ENCODE measurements around the gene ASCC2. TPM values are rescaled to one million over a fixed set of nuclear protein-coding genes. Genes with fewer than 3 reads are reported as not detected.

Gene ASCC2
- total and polyA plus RNA-seq, 2 donors (not counting 3 experiments of a cell fraction or from before 2014, with no cell fraction given): 43.6 to 60.7 TPM

- Histone ChIP-seq H4K20me1 (replicated peaks; ENCODE audit: control insufficient read depth, extremely low read depth, insufficient read depth, low read length) (no peaks in the 10 kb centered on the region), H3K9ac (replicated peaks; ENCODE audit: extremely low read depth, insufficient read depth, low read length) (no peak overlapping the region), H3K4me2 (ENCODE audit: insufficient read depth, low read length) (no peak overlapping the region), H3K27ac (ENCODE audit: insufficient read depth, low read depth, low read length) (no peak overlapping the region), H3K79me2 (ENCODE audit: control insufficient read depth, insufficient read depth, low read length) (no peaks in the 10 kb centered on the region), H3K27me3 (ENCODE audit: control insufficient read depth in 2 of 2, insufficient read depth in 2 of 2, low read length in 2 of 2) (no peaks in the 10 kb centered on the region), H3K36me3 (ENCODE audit: control insufficient read depth in 2 of 2, extremely low read depth in 1 of 2, insufficient read depth in 2 of 2, low read length in 2 of 2) (peaks cover 0 to 4% of the 10 kb centered on the region in 2 experiments), H2AFZ (ENCODE audit: low read depth, low read length) (no peak overlapping the region), H3K4me3 (replicated peaks in 1 of 3; ENCODE audit: insufficient read depth in 1 of 3, low read depth in 1 of 3, low read length in 3 of 3) (no peak overlapping the region), H3K4me1 (ENCODE audit: control insufficient read depth, extremely low read depth, insufficient read depth, low read length) (no peaks in the 10 kb centered on the region), H3K9me1 (replicated peaks; ENCODE audit: control insufficient read depth, extremely low read depth, insufficient read depth, low read length) (no peaks in the 10 kb centered on the region), H3K9me3 (replicated peaks; ENCODE audit: control insufficient read depth, insufficient read depth, low read length) (no peaks in the 10 kb centered on the region)
- DNase-seq (ENCODE audit: low read depth, low spot score) (no peak), FAIRE-seq (no peak)
- ChIA-PET CTCF (interaction anchor here (1.3 to 1.6 kb wide), 3 partner anchors 42 to 266 kb away, joined by 3 to 7 read pairs (median 4); no protein-coding TSS in a partner anchor), POLR2A (no interaction called here)
- intact Hi-C loops (cut with micrococcal nuclease) (no loop called here), dilution Hi-C loops (cut with MboI; ENCODE audit: extremely low pct_ligation_motif_present, low sequenced_read_pairs) (no loop called here)
- TF ChIP-seq POLR2A (IDR thresholded peaks at IDR 0.05; ENCODE audit: low read depth, low read length) (no peak), EZH2 (IDR thresholded peaks at IDR 0.05; ENCODE audit: borderline replicate concordance, low read depth, low read length, severe bottlenecking) (no peak), MYC (IDR thresholded peaks at IDR 0.05; ENCODE audit: low read depth, low read length) (no peak), GATA2 (IDR thresholded peaks at IDR 0.05; ENCODE audit: insufficient read depth, insufficient read length, low read depth, low read length) (no peak), FOS (IDR thresholded peaks at IDR 0.05; ENCODE audit: borderline replicate concordance, insufficient read depth, low read length) (no peak), JUN (IDR thresholded peaks at IDR 0.05; ENCODE audit: borderline replicate concordance, insufficient read depth, insufficient read length, low read depth) (no peak), CTCF (IDR thresholded peaks at IDR 0.05; ENCODE audit: extremely low read depth in 1 of 2, insufficient read depth in 1 of 2, low read depth in 1 of 2, low read length in 2 of 2) (no peak), MAX (IDR thresholded peaks at IDR 0.05; ENCODE audit: insufficient read depth, insufficient read length) (no peak), POLR2AphosphoS5 (IDR thresholded peaks at IDR 0.05; ENCODE audit: insufficient read depth, low read depth, low read length) (no peak)
- BruUV-seq (replicated peaks): no TSS peak
Measured at GRCh38 chr22:29739346-29739875, 98.7 kb downstream of the ASCC2 start.

Small RNAs within 50 kb of the gene (small RNA-seq; reads per million reads assigned to genes)
- not detected for gene RF00019 (ENCODE audit: insufficient read depth, insufficient read length, low read depth, low replicate concordance)

Other genes with a start within 250 kb of the ASCC2 start
- 114 and 115 TPM in 2 replicates for gene NF2, start 234.6 kb downstream of the ASCC2 start, total RNA-seq
- 27.8 and 33.8 TPM in 2 replicates for gene NF2, start 234.6 kb downstream of the ASCC2 start, polyA plus RNA-seq
- gene CABP7, start 118.3 kb downstream of the ASCC2 start, total RNA-seq: not detected in 2 replicates
- not detected in 2 replicates for gene CABP7, start 118.3 kb downstream of the ASCC2 start, polyA plus RNA-seq
- 23.1 and 24.9 TPM in 2 replicates for gene ZMAT5, start 71.3 kb downstream of the ASCC2 start, total RNA-seq
- 43.6 and 54.8 TPM in 2 replicates for gene ZMAT5, start 71.3 kb downstream of the ASCC2 start, polyA plus RNA-seq
- 94.0 and 96.6 TPM in 2 replicates for gene UQCR10, start 70.9 kb downstream of the ASCC2 start, total RNA-seq
- gene UQCR10, start 70.9 kb downstream of the ASCC2 start, polyA plus RNA-seq: 196 and 215 TPM in 2 replicates
- gene MTMR3, start 44.9 kb upstream of the ASCC2 start, total RNA-seq: 30.1 and 31.5 TPM in 2 replicates
- 34.3 and 36.5 TPM in 2 replicates for gene MTMR3, start 44.9 kb upstream of the ASCC2 start, polyA plus RNA-seq
- not detected in 2 replicates for gene HORMAD2, start 242.2 kb upstream of the ASCC2 start, total RNA-seq
- not detected in 2 replicates for gene HORMAD2, start 242.2 kb upstream of the ASCC2 start, polyA plus RNA-seq

All from endothelial cell of umbilical vein (primary cell).